ENCODE data around the gene MAGEA9.
"Not testable (repeated sequence)": the region's sequence is repeated elsewhere in the genome, so short reads cannot be mapped to it uniquely, and the experiment has no call there.

The MAGEA9 gene

DNA sequence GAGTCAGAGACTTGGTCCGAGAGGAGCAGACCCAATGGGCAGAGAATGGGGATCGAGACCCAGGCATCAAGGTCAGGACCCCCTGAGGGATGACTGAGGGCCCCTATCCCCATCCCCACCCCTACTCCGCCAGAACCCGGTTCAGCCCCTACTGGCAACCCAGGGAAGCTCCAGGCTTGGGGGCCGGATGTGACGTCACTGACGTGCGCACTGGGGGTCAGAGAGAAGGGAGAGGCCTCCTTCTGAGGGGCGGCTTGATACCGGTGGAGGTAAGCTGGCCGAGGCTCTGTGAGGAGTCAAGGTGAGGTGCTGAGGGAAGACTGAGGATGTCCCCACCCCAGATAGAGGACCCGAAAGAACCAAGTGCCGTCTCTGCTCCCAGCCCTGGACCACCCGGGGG, at the start of gene MAGEA9:
Gene MAGEA9 (plus strand): TSS at position 204 of the 400 bp plus-strand sequence. CDS start 4,281 bp downstream, outside the sequence.
- not testable (repeated sequence) for H3K4me3 ChIP-seq (replicated peaks in 1 of 2; ENCODE audit: low read depth in 2 of 2, low read length in 2 of 2); DNase-seq (ENCODE audit: low read depth in 2 of 2)

GRCh38 chrX:149742269-149742668, 39.5 kb upstream of the MAGEA9 start:
- DNase-seq (ENCODE audit: low read depth in 2 of 2); H3K4me3 ChIP-seq (replicated peaks in 1 of 2; ENCODE audit: low read depth in 2 of 2, low read length in 2 of 2): not testable (repeated sequence)

GRCh38 chrX:149746390-149747007, 35.2 kb upstream of the MAGEA9 start:
- H3K4me3 ChIP-seq (replicated peaks in 1 of 2; ENCODE audit: low read depth in 2 of 2, low read length in 2 of 2); DNase-seq (ENCODE audit: low read depth in 2 of 2): not testable (repeated sequence)

DNA sequence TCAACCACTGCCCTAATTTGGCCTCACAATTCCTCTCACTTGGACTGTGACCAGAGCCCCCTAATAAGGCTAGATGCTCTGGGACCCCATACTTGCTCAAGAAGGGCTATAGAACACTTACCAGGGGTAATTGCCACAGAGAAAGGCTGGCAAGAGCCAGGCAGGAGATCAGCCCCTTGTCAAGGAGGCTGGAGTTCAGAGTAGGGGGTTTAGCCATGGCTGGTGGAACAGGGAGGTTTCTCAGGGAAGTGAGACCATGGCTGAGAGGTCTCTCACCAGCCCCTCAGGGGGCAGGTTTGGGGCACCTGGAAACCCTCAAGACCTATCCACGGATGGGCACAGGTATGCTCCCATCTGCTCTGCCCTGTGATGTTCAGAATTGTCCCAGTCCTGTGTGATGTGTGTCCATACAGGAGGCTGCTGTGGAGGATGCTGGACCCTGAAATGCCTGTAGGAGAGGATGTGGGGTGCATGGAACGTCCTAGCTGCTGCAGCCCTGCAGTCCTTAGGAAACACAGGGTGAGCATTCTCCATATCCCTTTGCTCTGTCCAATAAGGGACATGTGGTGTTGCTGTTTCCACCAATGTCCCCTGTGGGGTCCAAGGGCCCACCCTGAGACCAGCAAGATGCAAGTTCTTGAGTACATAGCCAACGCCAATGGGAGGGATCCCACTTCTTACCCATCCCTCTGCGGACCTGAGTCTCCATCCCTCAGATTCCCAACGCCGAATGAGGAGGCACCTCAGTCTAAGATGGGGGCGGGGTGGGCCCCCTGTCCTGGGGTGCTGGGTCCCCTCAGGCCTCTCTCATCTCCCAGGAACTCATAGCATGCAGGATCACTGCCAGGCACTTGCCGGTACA, 24.3 kb upstream of the MAGEA9 start:
- no peak overlapping the region for H3K4me3 ChIP-seq (replicated peaks in 1 of 2; ENCODE audit: low read depth in 2 of 2, low read length in 2 of 2)
- DNase-seq (ENCODE audit: low read depth in 2 of 2): no peak
- TF ChIP-seq CTCF (IDR thresholded peaks at IDR 0.05; ENCODE audit: low read depth, low read length): no peak

- no peak for TF ChIP-seq CTCF (IDR thresholded peaks at IDR 0.05; ENCODE audit: low read depth, low read length)
- no peak overlapping the region for H3K4me3 ChIP-seq (replicated peaks in 1 of 2; ENCODE audit: low read depth in 2 of 2, low read length in 2 of 2)
- no peak for DNase-seq (ENCODE audit: low read depth in 2 of 2)
These were observed 23.5 kb upstream of the MAGEA9 start for GRCh38 chrX:149758068-149758714.

DNA sequence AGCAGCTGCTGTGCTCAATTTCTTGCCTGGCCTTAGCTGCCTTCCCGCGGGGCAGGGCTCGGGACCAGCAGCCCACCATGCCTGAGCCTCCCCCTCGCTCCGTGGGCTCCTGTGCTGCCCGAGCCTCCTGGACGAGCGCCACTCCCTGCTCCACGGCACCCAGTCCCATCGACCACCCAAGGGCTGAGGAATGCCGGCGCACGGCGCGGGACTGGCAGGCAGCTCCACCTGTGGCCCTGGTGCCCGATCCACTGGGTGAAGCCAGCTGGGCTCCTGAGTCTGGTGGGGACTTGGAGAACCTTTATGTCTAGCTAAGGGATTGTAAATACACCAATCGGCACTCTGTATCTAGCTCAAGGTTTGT, 23.0 kb upstream of the MAGEA9 start:
- not testable (repeated sequence) for H3K4me3 ChIP-seq (replicated peaks in 1 of 2; ENCODE audit: low read depth in 2 of 2, low read length in 2 of 2); DNase-seq (ENCODE audit: low read depth in 2 of 2)

- no peak for TF ChIP-seq CTCF (IDR thresholded peaks at IDR 0.05; ENCODE audit: low read depth, low read length)
- no peak overlapping the region for H3K4me3 ChIP-seq (replicated peaks in 1 of 2; ENCODE audit: low read depth in 2 of 2, low read length in 2 of 2)
- no peak for DNase-seq (ENCODE audit: low read depth in 2 of 2)
These were observed 21.9 kb upstream of the MAGEA9 start for GRCh38 chrX:149759824-149760223.

GRCh38 chrX:149760965-149761364, 20.8 kb upstream of the MAGEA9 start:
- DNase-seq (ENCODE audit: low read depth in 2 of 2): no peak
- no peak overlapping the region for H3K4me3 ChIP-seq (replicated peaks in 1 of 2; ENCODE audit: low read depth in 2 of 2, low read length in 2 of 2)
- no peak for TF ChIP-seq CTCF (IDR thresholded peaks at IDR 0.05; ENCODE audit: low read depth, low read length)

DNA sequence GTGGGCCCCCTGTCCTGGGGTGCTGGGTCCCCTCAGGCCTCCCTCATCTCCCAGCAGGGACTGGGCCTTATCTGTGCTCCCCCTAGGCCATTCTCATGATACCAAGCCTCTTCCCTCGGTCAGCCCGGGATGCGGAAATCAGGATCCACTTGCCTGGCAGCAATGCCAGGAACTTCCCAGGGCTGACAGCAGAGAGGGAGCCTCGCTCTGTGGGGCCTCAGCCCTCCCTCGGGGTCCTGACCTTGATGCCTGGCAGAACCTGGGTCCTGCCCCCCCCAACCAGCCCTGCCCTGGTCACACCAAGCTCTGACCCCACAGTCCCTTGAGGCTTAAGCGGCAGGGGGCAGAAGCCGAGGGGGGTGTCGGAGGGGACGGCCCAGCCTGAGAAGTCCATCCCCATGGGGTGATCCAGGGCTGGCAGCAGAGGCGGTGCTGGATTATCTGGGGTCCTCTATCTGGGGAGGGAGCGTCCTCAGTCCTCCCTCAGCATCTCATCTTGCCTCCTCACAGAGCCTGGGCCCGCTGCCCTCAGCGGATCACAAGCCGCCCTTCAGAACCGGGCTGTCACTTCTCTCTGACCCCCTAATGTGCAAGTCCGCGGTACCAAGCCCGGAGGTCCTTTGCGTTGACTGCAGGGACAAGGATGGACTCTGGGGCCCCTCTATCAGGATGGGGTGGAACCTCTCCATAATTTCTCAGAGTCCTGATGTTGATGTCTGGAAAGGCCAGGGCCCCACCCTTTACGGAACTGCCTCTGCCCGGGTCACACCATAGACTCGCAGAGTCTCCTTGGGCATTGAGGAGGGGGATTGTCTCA, 19.7 kb upstream of the MAGEA9 start:
- not testable (repeated sequence) for DNase-seq (ENCODE audit: low read depth in 2 of 2); H3K4me3 ChIP-seq (replicated peaks in 1 of 2; ENCODE audit: low read depth in 2 of 2, low read length in 2 of 2)

All from cardiac fibroblast (primary cell).